RWPE2 (cell line): ENCODE results near the gene DCTN3.

Experiments used
- ATAC-seq: fragments of 200-7000 bp; cut with Tn5 transposase; 3 replicates; pipeline ENCODE4 v1.9.1; 2021; ENCODE audit warnings: low read depth
- DNase-seq: peaks from one replicate; pipeline ENCODE4 v3.0.0-alpha.2; 2020; ENCODE audit warnings: low spot score
- H3K27ac ChIP-seq: fragments of 450-650 bp; 2 replicates; pipeline ENCODE4 v1.5.1; 2017; ENCODE audit warnings: mild to moderate bottlenecking; ENCODE audit not compliant: poor library complexity, severe bottlenecking
- H3K27me3 ChIP-seq: fragments of 250-450 bp; sonication (Bioruptor Pico); 2 replicates; pipeline ENCODE4 v1.5.1; 2021; ENCODE audit warnings: mild to moderate bottlenecking, moderate library complexity; ENCODE audit not compliant: insufficient read depth, poor library complexity, severe bottlenecking
- H3K36me3 ChIP-seq: fragments of 250-450 bp; sonication (Bioruptor Pico); 2 replicates; pipeline ENCODE4 v1.5.1; 2020; ENCODE audit warnings: low read depth, mild to moderate bottlenecking, moderate library complexity
- H3K4me1 ChIP-seq: fragments of 250-450 bp; sonication (Bioruptor Pico); 2 replicates; pipeline ENCODE4 v1.5.1; 2021; ENCODE audit warnings: mild to moderate bottlenecking, moderate library complexity; ENCODE audit not compliant: insufficient read depth, poor library complexity, severe bottlenecking
- H3K4me3 ChIP-seq: fragments of 250-450 bp; sonication (Bioruptor Pico); 2 replicates; pipeline ENCODE4 v1.5.1; 2021; ENCODE audit warnings: mild to moderate bottlenecking, moderate library complexity; ENCODE audit not compliant: severe bottlenecking
- H3K9me3 ChIP-seq: fragments of 250-450 bp; sonication (Bioruptor Pico); 2 replicates; pipeline ENCODE4 v1.5.1; 2021; ENCODE audit warnings: mild to moderate bottlenecking, moderate library complexity; ENCODE audit not compliant: severe bottlenecking
- TF ChIP-seq, protein P1 (sequence below): fragments of 450-650 bp; IDR thresholded peaks from one replicate; pipeline ENCODE4 v1.5.1; 2017; ENCODE audit warnings: mild to moderate bottlenecking, moderate library complexity; ENCODE audit not compliant: poor library complexity, severe bottlenecking

The DCTN3 gene

DNA sequence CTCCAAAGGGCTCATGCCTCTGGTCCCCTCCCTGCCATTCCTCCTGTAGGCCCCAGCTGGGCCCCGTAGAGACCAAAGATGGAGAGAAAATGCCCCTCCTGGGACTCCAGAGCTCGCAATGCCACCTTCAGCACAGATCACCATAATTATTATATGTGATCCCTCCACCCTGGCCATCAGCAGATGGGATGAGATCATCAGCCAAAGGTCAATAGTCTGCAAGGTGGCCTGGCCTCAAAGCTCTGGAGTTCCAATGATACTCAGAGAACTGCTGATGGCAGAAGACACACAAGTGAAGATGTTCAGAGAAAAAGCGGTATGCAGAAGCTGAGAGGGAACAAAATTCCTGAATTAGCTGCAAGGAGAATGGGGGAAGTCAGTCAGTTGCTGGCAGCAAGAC, 13.4 kb downstream of the DCTN3 start:
- H3K27me3 ChIP-seq = no peaks in the 10 kb centered on the region
- ATAC-seq (no peak), DNase-seq (no peak)
- H3K4me3 ChIP-seq = no peak overlapping the region
- H3K36me3 ChIP-seq = no peaks in the 10 kb centered on the region
- TF ChIP-seq, protein P1, sequence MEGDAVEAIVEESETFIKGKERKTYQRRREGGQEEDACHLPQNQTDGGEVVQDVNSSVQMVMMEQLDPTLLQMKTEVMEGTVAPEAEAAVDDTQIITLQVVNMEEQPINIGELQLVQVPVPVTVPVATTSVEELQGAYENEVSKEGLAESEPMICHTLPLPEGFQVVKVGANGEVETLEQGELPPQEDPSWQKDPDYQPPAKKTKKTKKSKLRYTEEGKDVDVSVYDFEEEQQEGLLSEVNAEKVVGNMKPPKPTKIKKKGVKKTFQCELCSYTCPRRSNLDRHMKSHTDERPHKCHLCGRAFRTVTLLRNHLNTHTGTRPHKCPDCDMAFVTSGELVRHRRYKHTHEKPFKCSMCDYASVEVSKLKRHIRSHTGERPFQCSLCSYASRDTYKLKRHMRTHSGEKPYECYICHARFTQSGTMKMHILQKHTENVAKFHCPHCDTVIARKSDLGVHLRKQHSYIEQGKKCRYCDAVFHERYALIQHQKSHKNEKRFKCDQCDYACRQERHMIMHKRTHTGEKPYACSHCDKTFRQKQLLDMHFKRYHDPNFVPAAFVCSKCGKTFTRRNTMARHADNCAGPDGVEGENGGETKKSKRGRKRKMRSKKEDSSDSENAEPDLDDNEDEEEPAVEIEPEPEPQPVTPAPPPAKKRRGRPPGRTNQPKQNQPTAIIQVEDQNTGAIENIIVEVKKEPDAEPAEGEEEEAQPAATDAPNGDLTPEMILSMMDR = no peak
- no peaks in the 10 kb centered on the region for H3K4me1 ChIP-seq
- no peaks in the 10 kb centered on the region for H3K9me3 ChIP-seq
- H3K27ac ChIP-seq = no peak overlapping the region

DNA sequence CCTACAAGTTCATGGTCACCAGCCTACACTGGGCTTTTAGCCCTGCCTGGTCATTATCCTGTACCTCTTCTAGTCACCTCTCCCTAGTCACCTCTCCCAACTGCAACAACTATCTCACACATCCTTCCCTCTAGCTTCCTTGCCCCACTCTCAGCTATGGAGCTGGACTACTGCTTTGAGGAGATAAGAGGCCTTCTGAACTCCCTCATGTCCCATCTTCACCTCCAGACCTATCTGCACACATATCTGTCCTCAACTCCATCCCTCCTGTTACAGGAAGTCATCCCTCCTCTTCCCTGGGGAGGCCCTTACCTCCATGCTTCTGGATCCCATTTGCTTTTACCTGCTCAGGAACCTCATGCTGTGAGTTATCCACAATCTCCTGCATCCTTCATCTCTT, 14.1 kb downstream of the DCTN3 start:
- DNase-seq = no peak
- Histone ChIP-seq H3K27ac (no peak overlapping the region), H3K27me3 (no peaks in the 10 kb centered on the region), H3K4me3 (no peak overlapping the region), H3K36me3 (no peaks in the 10 kb centered on the region), H3K9me3 (no peaks in the 10 kb centered on the region), H3K4me1 (no peaks in the 10 kb centered on the region)
- ATAC-seq = no peak
- TF ChIP-seq, protein P1 = no peak

DNA sequence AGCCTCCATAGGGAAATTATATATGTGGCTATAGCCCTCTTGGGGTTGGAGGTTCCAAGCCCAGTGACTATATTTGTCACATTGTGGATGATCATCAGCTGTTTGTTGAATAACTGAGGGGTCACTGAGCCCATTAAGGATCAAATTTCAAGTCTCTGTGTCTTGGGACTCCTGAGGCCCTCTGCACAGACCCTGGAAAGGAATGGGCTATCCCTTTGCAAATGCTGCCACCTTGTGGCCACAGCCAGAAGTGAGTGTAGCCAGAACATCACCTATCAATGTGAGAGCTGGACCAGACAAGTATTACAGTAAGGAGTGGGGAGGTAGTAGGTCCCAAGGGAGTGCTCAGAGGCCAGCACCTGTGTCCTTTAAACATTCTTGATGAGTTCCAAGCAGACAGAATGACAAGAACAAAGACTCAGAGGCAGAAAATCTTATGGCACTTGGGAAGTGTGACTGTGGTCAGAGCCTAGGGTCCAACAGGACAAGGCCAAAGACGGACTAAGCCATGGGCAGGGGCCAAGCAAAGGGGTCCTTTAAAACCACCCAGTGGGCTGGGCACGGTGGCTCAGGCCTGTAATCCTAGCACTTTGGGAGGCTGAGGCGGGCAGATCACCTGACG, 16.6 kb downstream of the DCTN3 start:
- ATAC-seq = peak; percentile 77; the same call in 2 of the 3 replicates
- Histone ChIP-seq H3K9me3 (no peaks in the 10 kb centered on the region), H3K4me3 (no peak overlapping the region), H3K4me1 (peaks cover 8% of the 10 kb centered on the region), H3K27me3 (no peaks in the 10 kb centered on the region), H3K36me3 (no peaks in the 10 kb centered on the region), H3K27ac (no peak overlapping the region)
- DNase-seq = no peak
- TF ChIP-seq, protein P1 = peak; percentile 92

DNA sequence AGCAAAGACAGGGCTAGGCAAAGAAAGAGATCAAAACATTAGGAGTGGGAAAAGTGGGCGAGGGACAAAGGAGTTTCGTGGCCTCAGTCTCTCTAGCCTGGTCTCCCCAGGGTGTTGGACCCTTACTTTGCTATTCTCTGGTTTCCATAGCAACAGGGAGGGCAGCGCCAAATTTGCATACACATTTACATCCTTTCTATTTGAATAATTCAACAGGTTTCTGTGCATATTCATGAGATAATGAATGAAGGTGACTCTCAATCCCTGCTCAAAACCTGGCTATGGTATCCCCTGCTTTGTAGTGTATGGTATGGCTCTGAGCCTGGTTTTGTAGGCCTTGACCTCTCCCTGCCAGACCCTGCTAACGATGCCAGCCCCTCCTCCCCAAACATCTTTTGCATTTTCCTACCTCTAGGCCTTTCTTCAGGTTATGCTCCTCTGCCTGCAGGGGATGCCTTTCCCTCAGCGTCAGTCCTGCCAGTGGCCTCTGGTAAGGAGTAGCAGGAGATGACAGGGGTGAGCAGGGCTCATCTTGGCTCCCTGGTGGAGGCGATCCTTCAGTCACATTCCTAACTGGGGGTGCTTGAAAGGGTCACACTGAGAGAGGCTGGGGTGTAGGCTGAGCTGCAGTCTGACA, 18.2 kb downstream of the DCTN3 start:
- Histone ChIP-seq H3K27me3 (no peaks in the 10 kb centered on the region), H3K4me3 (no peak overlapping the region), H3K4me1 (peaks cover 8% of the 10 kb centered on the region), H3K27ac (no peak overlapping the region), H3K9me3 (no peaks in the 10 kb centered on the region), H3K36me3 (no peaks in the 10 kb centered on the region)
- TF ChIP-seq, protein P1 = no peak
- DNase-seq (no peak), ATAC-seq (no peak)

DNA sequence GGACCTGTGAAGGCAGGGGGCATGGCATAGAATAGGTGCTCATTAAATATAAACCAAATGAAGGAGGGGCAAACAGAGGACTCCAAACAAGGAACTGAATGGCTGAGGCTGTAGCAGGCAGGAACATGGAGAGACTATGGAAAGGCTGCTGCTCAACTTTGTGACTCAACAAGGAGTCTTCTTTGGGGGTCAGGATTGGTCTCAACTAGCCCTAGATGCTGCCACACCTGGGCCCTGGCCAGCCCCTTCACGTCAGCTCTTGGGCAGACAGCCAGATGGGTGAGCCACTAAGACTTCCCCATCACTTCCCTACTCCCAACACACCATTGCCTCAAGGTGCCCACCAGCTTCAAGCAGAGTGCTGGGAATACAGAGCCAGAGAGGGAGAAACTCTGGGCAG, 19.4 kb downstream of the DCTN3 start:
- H3K36me3 ChIP-seq = no peaks in the 10 kb centered on the region
- peaks cover 8% of the 10 kb centered on the region for H3K4me1 ChIP-seq
- H3K27ac ChIP-seq = no peak overlapping the region
- H3K4me3 ChIP-seq = no peak overlapping the region
- no peaks in the 10 kb centered on the region for H3K9me3 ChIP-seq
- TF ChIP-seq, protein P1 = no peak
- DNase-seq = no peak
- H3K27me3 ChIP-seq = no peaks in the 10 kb centered on the region
- peak; percentile 79 for ATAC-seq
